ENCODE results near the gene CBFB. TPM values are rescaled to one million over a fixed set of nuclear protein-coding genes. Genes with fewer than 3 reads are reported as not detected.

Gene CBFB
- total and polyA plus RNA-seq, 9 of the 15 experiments (the other 6 are each of a cell fraction or from before 2014, with no cell fraction given): 22.0 to 112 (median 66.5) TPM

- no peak for TF ChIP-seq CEBPG (CRISPR knock-in tag; IDR thresholded peaks at IDR 0.05)
- peak; percentile 15 to 28; a peak in 1 of 4 replicates for TF ChIP-seq CEBPG (tag; conservative IDR thresholded peaks at IDR 0.05 in 1 of 2, IDR thresholded peaks at IDR 0.05 in 1 of 2)
- TF ChIP-seq ETV5 (CRISPR knock-in tag; IDR thresholded peaks at IDR 0.05; ENCODE audit: low read depth): no peak
- DNase-seq (ENCODE audit: extremely low read depth in 1 of 4, low spot score in 3 of 4) (no peak), FAIRE-seq (no peak), ATAC-seq (no peak)
- WGBS (ENCODE audit: insufficient coverage, low coverage, missing lambda C conversion rate): 97% methylated on average over 4 of the region's 4 CpGs
- H3K27ac ChIP-seq (ENCODE audit: extremely low read depth, low read depth, low read length): no peak overlapping the region
- peaks cover 0 to 3% of the 10 kb centered on the region in 2 experiments; a peak in 1 of 5 replicates for H3K4me1 ChIP-seq (replicated peaks in 1 of 2; ENCODE audit: control insufficient read depth in 2 of 2, insufficient read depth in 2 of 2, low read length in 2 of 2)
- peaks cover 18% of the 10 kb centered on the region; the same call in 2 of the 3 replicates for H3K36me3 ChIP-seq (ENCODE audit: control insufficient read depth, insufficient read depth, low read length)
- H3K27me3 ChIP-seq (ENCODE audit: control insufficient read depth in 2 of 2, insufficient read depth in 2 of 2, low read length in 2 of 2): no peaks in the 10 kb centered on the region
- H3K4me3 ChIP-seq: no peak overlapping the region
- BruUV-seq (replicated peaks): no TSS peak
- intact Hi-C loops (cut with micrococcal nuclease): no loop called here
- in situ Hi-C loops (cut with MboI): no loop called here
- no peak overlapping the region for H2AFZ ChIP-seq (ENCODE audit: low read depth, low read length)
- H4K20me1 ChIP-seq (replicated peaks; ENCODE audit: control insufficient read depth, insufficient read depth, low read length): no peaks in the 10 kb centered on the region
- ChIA-PET POLR2A (no interaction called here), CTCF (ENCODE audit: low intra/inter-chr PET ratio) (no interaction called here)
- no peak overlapping the region for H3K4me2 ChIP-seq (ENCODE audit: insufficient read depth, low read length)
- no peaks in the 10 kb centered on the region for H3K9me1 ChIP-seq (ENCODE audit: control insufficient read depth, insufficient read depth, low read length)
- H3K79me2 ChIP-seq (ENCODE audit: control insufficient read depth, insufficient read depth, low read length): no peaks in the 10 kb centered on the region
- H3K9me3 ChIP-seq (replicated peaks; ENCODE audit: control insufficient read depth, insufficient read depth, low read depth, low read length): no peaks in the 10 kb centered on the region
- H3K9ac ChIP-seq (ENCODE audit: insufficient read depth in 1 of 2, low read depth in 2 of 2, low read length in 2 of 2): no peak overlapping the region
Observed at GRCh38 chr16:67084345-67085028, 55.5 kb downstream of the CBFB start.

GRCh38 chr16:67086822-67087221 is 57.9 kb downstream of the CBFB start:
- DNase-seq (ENCODE audit: extremely low read depth in 1 of 4, low spot score in 3 of 4) (no peak), ATAC-seq (no peak), FAIRE-seq (no peak)
- no peak overlapping the region for H3K4me3 ChIP-seq
- no peaks in the 10 kb centered on the region for H3K9me3 ChIP-seq (replicated peaks; ENCODE audit: control insufficient read depth, insufficient read depth, low read depth, low read length)
- H4K20me1 ChIP-seq (replicated peaks; ENCODE audit: control insufficient read depth, insufficient read depth, low read length): no peaks in the 10 kb centered on the region
- in situ Hi-C loops (cut with MboI) (no loop called here), intact Hi-C loops (cut with micrococcal nuclease) (no loop called here)
- H2AFZ ChIP-seq (ENCODE audit: low read depth, low read length): no peak overlapping the region
- peaks cover 0 to 3% of the 10 kb centered on the region in 2 experiments; a peak in 1 of 5 replicates for H3K4me1 ChIP-seq (replicated peaks in 1 of 2; ENCODE audit: control insufficient read depth in 2 of 2, insufficient read depth in 2 of 2, low read length in 2 of 2)
- H3K79me2 ChIP-seq (ENCODE audit: control insufficient read depth, insufficient read depth, low read length): no peaks in the 10 kb centered on the region
- H3K4me2 ChIP-seq (ENCODE audit: insufficient read depth, low read length): no peak overlapping the region
- H3K9me1 ChIP-seq (ENCODE audit: control insufficient read depth, insufficient read depth, low read length): no peaks in the 10 kb centered on the region
- BruUV-seq (replicated peaks): no TSS peak
- CTCF ChIA-PET (ENCODE audit: low intra/inter-chr PET ratio): no interaction called here
- H3K27ac ChIP-seq (ENCODE audit: extremely low read depth, low read depth, low read length): no peak overlapping the region
- H3K36me3 ChIP-seq (ENCODE audit: control insufficient read depth, insufficient read depth, low read length): peaks cover 17% of the 10 kb centered on the region; the same call in 1 of the 3 replicates
- H3K9ac ChIP-seq (ENCODE audit: insufficient read depth in 1 of 2, low read depth in 2 of 2, low read length in 2 of 2): no peak overlapping the region
- H3K27me3 ChIP-seq (ENCODE audit: control insufficient read depth in 2 of 2, insufficient read depth in 2 of 2, low read length in 2 of 2): no peaks in the 10 kb centered on the region
- POLR2A ChIA-PET: interaction anchor here (0.6 to 1.1 kb wide), 4 partner anchors 10 to 1275 kb away, joined by 3 to 5 read pairs (median 3); no protein-coding TSS in a partner anchor
- TF ChIP-seq ZBTB34 (CRISPR knock-in tag; IDR thresholded peaks at IDR 0.05): no peak
- no peak for TF ChIP-seq ZNF398 (CRISPR knock-in tag; IDR thresholded peaks at IDR 0.05)
- TF ChIP-seq EHMT2 (IDR thresholded peaks at IDR 0.05): no peak
- TF ChIP-seq ZNF3 (CRISPR knock-in tag; IDR thresholded peaks at IDR 0.05): no peak
- no peak for TF ChIP-seq ZC3H8 (IDR thresholded peaks at IDR 0.05)
- TF ChIP-seq GTF2A2 (tag; IDR thresholded peaks at IDR 0.05): no peak
- no peak for TF ChIP-seq TAF15 (IDR thresholded peaks at IDR 0.05; ENCODE audit: low read depth, low read length)
- TF ChIP-seq ATF3 (IDR thresholded peaks at IDR 0.05): no peak
- TF ChIP-seq ATF3 (CRISPR knock-in tag; conservative IDR thresholded peaks at IDR 0.05): no peak
